ENCODE results near the gene ARHGAP24.

DNA sequence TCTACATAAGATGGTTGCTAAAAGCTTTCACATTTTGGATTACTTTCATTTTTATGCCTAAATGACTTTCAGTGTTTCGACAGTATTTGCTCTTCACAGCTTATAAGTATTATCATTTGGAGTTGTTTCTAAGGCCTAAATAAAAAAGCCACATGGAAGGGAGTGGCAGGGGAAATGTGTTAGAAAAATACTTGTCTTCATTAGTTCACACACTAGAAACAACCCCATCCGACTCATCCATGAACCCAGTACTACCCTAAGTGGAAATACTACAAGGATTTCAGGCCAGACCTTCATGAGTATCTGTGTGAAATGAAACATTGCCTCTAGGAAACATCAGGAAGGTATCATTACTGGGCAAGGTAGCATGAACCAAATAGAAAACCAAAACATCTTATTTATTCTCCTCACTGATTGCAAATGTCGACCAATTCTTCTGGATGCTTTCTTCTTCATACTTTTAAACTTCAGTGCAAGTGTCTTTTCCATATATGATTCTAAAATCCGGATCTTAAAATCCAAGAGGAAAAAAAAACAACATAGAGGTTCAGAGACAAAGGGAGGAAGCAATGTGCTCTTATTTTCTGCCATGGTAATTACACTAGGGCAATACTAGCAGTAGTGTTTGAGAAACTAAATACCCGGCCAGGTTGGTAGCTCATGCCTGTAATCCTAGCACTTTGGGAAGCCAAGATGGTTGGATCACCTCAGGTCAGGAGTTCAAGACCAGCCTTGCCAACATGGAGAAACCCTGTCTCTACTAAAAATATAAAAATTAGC lies 349.4 kb downstream of the ARHGAP24 start:
- no peak for TF ChIP-seq ZFX (IDR thresholded peaks at IDR 0.05)
- TF ChIP-seq CTCF (conservative IDR thresholded peaks at IDR 0.05) = no peak
